HS-27A (cell line): Measurements from ENCODE around the gene BCL2A1.
"Not testable (repeated sequence)": the region's sequence is repeated elsewhere in the genome, so short reads cannot be mapped to it uniquely, and the experiment has no call there.

ENCODE experiments used
- DNase-seq: peaks from one replicate; pipeline ENCODE4 v3.0.0-alpha.2; 2012; ENCODE audit warnings: low read depth, missing footprints

BCL2A1 gene

GRCh38 chr15:79970624-79971434 lies at the start of gene BCL2A1:
TSS of gene BCL2A1 (minus strand) at chr15:79971196. CDS start at chr15:79971119, 77 bp downstream.
- peak; percentile 22 for DNase-seq

- DNase-seq, result no peak
Measured at GRCh38 chr15:80020731-80021130, 49.7 kb upstream of the BCL2A1 start.

- not testable (repeated sequence) for DNase-seq
Measured at GRCh38 chr15:80020149-80020548, 49.2 kb upstream of the BCL2A1 start.

GRCh38 chr15:80019168-80019745 lies 48.3 kb upstream of the BCL2A1 start:
- no peak for DNase-seq

- DNase-seq, result not testable (repeated sequence)
Measured at GRCh38 chr15:80017139-80017538, 46.1 kb upstream of the BCL2A1 start.

GRCh38 chr15:80016506-80016905 lies 45.5 kb upstream of the BCL2A1 start:
- DNase-seq, result not testable (repeated sequence)

- DNase-seq, result no peak
Measured at GRCh38 chr15:80015156-80015555, 44.2 kb upstream of the BCL2A1 start.

- DNase-seq, result not testable (repeated sequence)
Measured at GRCh38 chr15:80014186-80014585, 43.2 kb upstream of the BCL2A1 start.

- DNase-seq, result no peak
Measured at GRCh38 chr15:80012060-80012726, 41.2 kb upstream of the BCL2A1 start.

GRCh38 chr15:80011596-80011995 lies 40.6 kb upstream of the BCL2A1 start:
- DNase-seq, result no peak

- not testable (repeated sequence) for DNase-seq
Measured at GRCh38 chr15:80011041-80011523, 40.1 kb upstream of the BCL2A1 start.

GRCh38 chr15:80010131-80010673 lies 39.2 kb upstream of the BCL2A1 start:
- DNase-seq, result peak; percentile 36

- DNase-seq, result no peak
Measured at GRCh38 chr15:80007532-80007931, 36.5 kb upstream of the BCL2A1 start.

- DNase-seq, result no peak
Measured at GRCh38 chr15:80006946-80007345, 36.0 kb upstream of the BCL2A1 start.

- no peak for DNase-seq
Measured at GRCh38 chr15:80003934-80004472, 33.0 kb upstream of the BCL2A1 start.

- DNase-seq, result no peak
Measured at GRCh38 chr15:80003171-80003570, 32.2 kb upstream of the BCL2A1 start.

GRCh38 chr15:80002267-80002666 lies 31.3 kb upstream of the BCL2A1 start:
- no peak for DNase-seq

GRCh38 chr15:79994615-79995014 lies 23.6 kb upstream of the BCL2A1 start:
- no peak for DNase-seq

GRCh38 chr15:79991826-79992225 lies 20.8 kb upstream of the BCL2A1 start:
- no peak for DNase-seq

GRCh38 chr15:79990997-79991334 lies 20.0 kb upstream of the BCL2A1 start:
- no peak for DNase-seq

GRCh38 chr15:79990280-79990996 lies 19.4 kb upstream of the BCL2A1 start:
- DNase-seq, result no peak

- DNase-seq, result no peak
Measured at GRCh38 chr15:79989682-79990081, 18.7 kb upstream of the BCL2A1 start.
